BE2C (cell line): ENCODE measurements around the gene C19orf25.
A peak's percentile ranks its signal among the peaks of the same experiment; 100 is the strongest.
"Not testable (repeated sequence)": the region's sequence is repeated elsewhere in the genome, so short reads cannot be mapped to it uniquely, and the experiment has no call there.

Source experiments
- DNase-seq: peaks from one replicate; pipeline ENCODE4 v3.0.0-alpha.2; 2020
- H3K27me3 ChIP-seq: fragments of 250-450 bp; sonication (Bioruptor Pico); 2 replicates; pipeline ENCODE4 v1.5.1; 2020; ENCODE audit warnings: mild to moderate bottlenecking
- H3K36me3 ChIP-seq: fragments of 250-450 bp; sonication (Bioruptor Pico); 2 replicates; pipeline ENCODE4 v1.5.1; 2020; ENCODE audit warnings: mild to moderate bottlenecking
- H3K4me1 ChIP-seq: fragments of 250-450 bp; sonication (Bioruptor Pico); 2 replicates; pipeline ENCODE4 v1.5.1; 2020
- H3K4me3 ChIP-seq: 2 replicates; pipeline ENCODE4 v1.5.1; 2011; ENCODE audit warnings: low read depth, low read length
- H3K9me3 ChIP-seq: fragments of 250-450 bp; sonication (Bioruptor Pico); 2 replicates; pipeline ENCODE4 v1.5.1; 2020
- CTCF ChIP-seq: IDR thresholded peaks from 2 replicates; pipeline ENCODE4 v1.5.1; 2012; ENCODE audit warnings: mild to moderate bottlenecking, low read depth, low read length

The C19orf25 gene

GRCh38 chr19:1505012-1505411 is 26.0 kb upstream of the C19orf25 start:
- no peaks in the 10 kb centered on the region for H3K36me3 ChIP-seq
- H3K4me3 ChIP-seq, result no peak overlapping the region
- no peak for TF ChIP-seq CTCF
- DNase-seq, result no peak
- peaks cover 8% of the 10 kb centered on the region for H3K27me3 ChIP-seq
- H3K4me1 ChIP-seq, result peaks cover 3% of the 10 kb centered on the region; the same call in 1 of the 2 replicates
- H3K9me3 ChIP-seq, result no peaks in the 10 kb centered on the region; the same call in 1 of the 2 replicates

- H3K4me1 ChIP-seq, result peaks cover 3% of the 10 kb centered on the region; the same call in 1 of the 2 replicates
- TF ChIP-seq CTCF, result no peak
- no peaks in the 10 kb centered on the region for H3K36me3 ChIP-seq
- H3K9me3 ChIP-seq, result no peaks in the 10 kb centered on the region; the same call in 1 of the 2 replicates
- H3K4me3 ChIP-seq, result no peak overlapping the region
- no peak for DNase-seq
- H3K27me3 ChIP-seq, result peaks cover 4% of the 10 kb centered on the region
Observed at GRCh38 chr19:1503925-1504773, 25.1 kb upstream of the C19orf25 start.

GRCh38 chr19:1503089-1503924 is 24.3 kb upstream of the C19orf25 start:
- DNase-seq, result peak; percentile 75
- Histone ChIP-seq H3K27me3 (peaks cover 4% of the 10 kb centered on the region), H3K4me3 (peak overlapping the region; percentile 43), H3K36me3 (no peaks in the 10 kb centered on the region), H3K4me1 (peaks cover under 1% of the 10 kb centered on the region; the same call in 1 of the 2 replicates), H3K9me3 (no peaks in the 10 kb centered on the region; the same call in 1 of the 2 replicates)
- peak; percentile 63 for TF ChIP-seq CTCF

GRCh38 chr19:1502433-1503088 is 23.5 kb upstream of the C19orf25 start:
- H3K36me3 ChIP-seq, result no peaks in the 10 kb centered on the region
- no peaks in the 10 kb centered on the region for H3K9me3 ChIP-seq
- TF ChIP-seq CTCF, result no peak
- H3K27me3 ChIP-seq, result peaks cover 4% of the 10 kb centered on the region
- no peaks in the 10 kb centered on the region for H3K4me1 ChIP-seq
- DNase-seq, result no peak
- peak overlapping the region; percentile 43 for H3K4me3 ChIP-seq

- no peak for DNase-seq
- no peaks in the 10 kb centered on the region for H3K36me3 ChIP-seq
- no peak overlapping the region for H3K4me3 ChIP-seq
- H3K9me3 ChIP-seq, result no peaks in the 10 kb centered on the region
- no peaks in the 10 kb centered on the region for H3K4me1 ChIP-seq
- H3K27me3 ChIP-seq, result peaks cover 4% of the 10 kb centered on the region
- TF ChIP-seq CTCF, result no peak
Observed at GRCh38 chr19:1501200-1501595, 22.2 kb upstream of the C19orf25 start.

GRCh38 chr19:1499231-1499630 is 20.2 kb upstream of the C19orf25 start:
- H3K9me3 ChIP-seq, DNase-seq, H3K27me3 ChIP-seq, H3K36me3 ChIP-seq, H3K4me1 ChIP-seq, H3K4me3 ChIP-seq: not testable (repeated sequence)
